ENCODE data around the gene EID2.
A peak's percentile ranks its signal among the peaks of the same experiment; 100 is the strongest.

EID2 gene

GRCh38 chr19:39499932-39500331 is 40.0 kb downstream of the EID2 start:
- TF ChIP-seq USF1 (IDR thresholded peaks at IDR 0.05) (no peak), TAF1 (IDR thresholded peaks at IDR 0.05; ENCODE audit: low read depth) (no peak), CEBPB (IDR thresholded peaks at IDR 0.05) (no peak), ZBTB7A (IDR thresholded peaks at IDR 0.05; ENCODE audit: low read depth) (no peak), FOXM1 (IDR thresholded peaks at IDR 0.05; ENCODE audit: borderline replicate concordance, low read depth) (no peak), CREB1 (IDR thresholded peaks at IDR 0.05; ENCODE audit: low read depth) (no peak), TEAD4 (IDR thresholded peaks at IDR 0.05) (no peak), RAD21 (IDR thresholded peaks at IDR 0.05; ENCODE audit: low read depth) (no peak), TCF12 (IDR thresholded peaks at IDR 0.05; ENCODE audit: low read depth) (no peak), EGR1 (IDR thresholded peaks at IDR 0.05) (no peak), NFIC (IDR thresholded peaks at IDR 0.05) (no peak), EP300 (IDR thresholded peaks at IDR 0.05; ENCODE audit: borderline replicate concordance) (no peak), YY1 (IDR thresholded peaks at IDR 0.05; ENCODE audit: low read depth) (no peak)
- TF ChIP-seq, protein P1, sequence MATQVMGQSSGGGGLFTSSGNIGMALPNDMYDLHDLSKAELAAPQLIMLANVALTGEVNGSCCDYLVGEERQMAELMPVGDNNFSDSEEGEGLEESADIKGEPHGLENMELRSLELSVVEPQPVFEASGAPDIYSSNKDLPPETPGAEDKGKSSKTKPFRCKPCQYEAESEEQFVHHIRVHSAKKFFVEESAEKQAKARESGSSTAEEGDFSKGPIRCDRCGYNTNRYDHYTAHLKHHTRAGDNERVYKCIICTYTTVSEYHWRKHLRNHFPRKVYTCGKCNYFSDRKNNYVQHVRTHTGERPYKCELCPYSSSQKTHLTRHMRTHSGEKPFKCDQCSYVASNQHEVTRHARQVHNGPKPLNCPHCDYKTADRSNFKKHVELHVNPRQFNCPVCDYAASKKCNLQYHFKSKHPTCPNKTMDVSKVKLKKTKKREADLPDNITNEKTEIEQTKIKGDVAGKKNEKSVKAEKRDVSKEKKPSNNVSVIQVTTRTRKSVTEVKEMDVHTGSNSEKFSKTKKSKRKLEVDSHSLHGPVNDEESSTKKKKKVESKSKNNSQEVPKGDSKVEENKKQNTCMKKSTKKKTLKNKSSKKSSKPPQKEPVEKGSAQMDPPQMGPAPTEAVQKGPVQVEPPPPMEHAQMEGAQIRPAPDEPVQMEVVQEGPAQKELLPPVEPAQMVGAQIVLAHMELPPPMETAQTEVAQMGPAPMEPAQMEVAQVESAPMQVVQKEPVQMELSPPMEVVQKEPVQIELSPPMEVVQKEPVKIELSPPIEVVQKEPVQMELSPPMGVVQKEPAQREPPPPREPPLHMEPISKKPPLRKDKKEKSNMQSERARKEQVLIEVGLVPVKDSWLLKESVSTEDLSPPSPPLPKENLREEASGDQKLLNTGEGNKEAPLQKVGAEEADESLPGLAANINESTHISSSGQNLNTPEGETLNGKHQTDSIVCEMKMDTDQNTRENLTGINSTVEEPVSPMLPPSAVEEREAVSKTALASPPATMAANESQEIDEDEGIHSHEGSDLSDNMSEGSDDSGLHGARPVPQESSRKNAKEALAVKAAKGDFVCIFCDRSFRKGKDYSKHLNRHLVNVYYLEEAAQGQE (IDR thresholded peaks at IDR 0.05; ENCODE audit: low read depth) = no peak
- TF ChIP-seq, protein P2, sequence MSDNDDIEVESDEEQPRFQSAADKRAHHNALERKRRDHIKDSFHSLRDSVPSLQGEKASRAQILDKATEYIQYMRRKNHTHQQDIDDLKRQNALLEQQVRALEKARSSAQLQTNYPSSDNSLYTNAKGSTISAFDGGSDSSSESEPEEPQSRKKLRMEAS (IDR thresholded peaks at IDR 0.05) = no peak

DNA sequence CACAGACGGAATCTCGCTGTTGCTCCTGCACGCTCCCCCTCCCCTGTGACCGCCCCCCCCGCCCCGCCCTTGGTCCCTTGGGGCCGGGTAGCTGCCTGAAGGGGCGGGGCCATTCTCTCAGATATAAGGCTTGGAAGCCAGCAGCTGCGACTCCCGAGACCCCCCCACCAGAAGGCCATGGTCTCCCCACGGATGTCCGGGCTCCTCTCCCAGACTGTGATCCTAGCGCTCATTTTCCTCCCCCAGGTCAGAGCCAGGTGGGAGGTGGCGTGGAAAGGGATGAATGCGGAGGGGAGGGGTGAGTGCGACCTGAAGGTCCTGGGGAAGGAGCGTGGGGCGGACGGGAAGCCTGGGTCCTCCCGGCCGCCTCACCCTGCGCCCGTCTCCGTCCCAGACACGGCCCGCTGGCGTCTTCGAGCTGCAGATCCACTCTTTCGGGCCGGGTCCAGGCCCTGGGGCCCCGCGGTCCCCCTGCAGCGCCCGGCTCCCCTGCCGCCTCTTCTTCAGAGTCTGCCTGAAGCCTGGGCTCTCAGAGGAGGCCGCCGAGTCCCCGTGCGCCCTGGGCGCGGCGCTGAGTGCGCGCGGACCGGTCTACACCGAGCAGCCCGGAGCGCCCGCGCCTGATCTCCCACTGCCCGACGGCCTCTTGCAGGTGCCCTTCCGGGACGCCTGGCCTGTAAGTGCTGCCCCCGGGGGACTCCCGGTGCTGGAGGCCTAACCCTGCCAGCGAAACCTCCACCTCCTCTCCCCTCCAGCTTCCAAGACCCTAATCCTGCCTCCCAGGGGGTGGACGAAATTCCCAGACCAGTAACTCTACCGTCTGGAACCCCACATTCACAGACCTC is 40.9 kb downstream of the EID2 start, which contains the start of gene DLL3:
Gene DLL3, plus strand, starts transcription at position 150 of the 845 bp plus-strand sequence. Its CDS starts 28 bp downstream, at position 178.
- TF ChIP-seq TAF1 (IDR thresholded peaks at IDR 0.05; ENCODE audit: low read depth) (no peak), RAD21 (IDR thresholded peaks at IDR 0.05; ENCODE audit: low read depth) (no peak), FOXM1 (IDR thresholded peaks at IDR 0.05; ENCODE audit: borderline replicate concordance, low read depth) (no peak), NFIC (IDR thresholded peaks at IDR 0.05) (no peak), TCF12 (IDR thresholded peaks at IDR 0.05; ENCODE audit: low read depth) (no peak), EGR1 (IDR thresholded peaks at IDR 0.05) (no peak), CREB1 (IDR thresholded peaks at IDR 0.05; ENCODE audit: low read depth) (no peak), EP300 (IDR thresholded peaks at IDR 0.05; ENCODE audit: borderline replicate concordance) (no peak)

GRCh38 chr19:39497996-39498797 is 41.8 kb downstream of the EID2 start:
- TF ChIP-seq CEBPB (IDR thresholded peaks at IDR 0.05) = no peak
- TF ChIP-seq CREB1 (IDR thresholded peaks at IDR 0.05; ENCODE audit: low read depth) = no peak
- TF ChIP-seq RAD21 (IDR thresholded peaks at IDR 0.05; ENCODE audit: low read depth) = peak; percentile 38; the same call in 1 of the 2 replicates
- no peak for TF ChIP-seq TAF1 (IDR thresholded peaks at IDR 0.05; ENCODE audit: low read depth)
- no peak for TF ChIP-seq ZBTB7A (IDR thresholded peaks at IDR 0.05; ENCODE audit: low read depth)
- TF ChIP-seq TEAD4 (IDR thresholded peaks at IDR 0.05) = no peak
- no peak for TF ChIP-seq NFIC (IDR thresholded peaks at IDR 0.05)
- TF ChIP-seq, protein P2 (IDR thresholded peaks at IDR 0.05) = peak; percentile 75
- peak; percentile 41; the same call in 1 of the 2 replicates for TF ChIP-seq USF1 (IDR thresholded peaks at IDR 0.05)
- no peak for TF ChIP-seq TCF12 (IDR thresholded peaks at IDR 0.05; ENCODE audit: low read depth)
- no peak for TF ChIP-seq EGR1 (IDR thresholded peaks at IDR 0.05)

DNA sequence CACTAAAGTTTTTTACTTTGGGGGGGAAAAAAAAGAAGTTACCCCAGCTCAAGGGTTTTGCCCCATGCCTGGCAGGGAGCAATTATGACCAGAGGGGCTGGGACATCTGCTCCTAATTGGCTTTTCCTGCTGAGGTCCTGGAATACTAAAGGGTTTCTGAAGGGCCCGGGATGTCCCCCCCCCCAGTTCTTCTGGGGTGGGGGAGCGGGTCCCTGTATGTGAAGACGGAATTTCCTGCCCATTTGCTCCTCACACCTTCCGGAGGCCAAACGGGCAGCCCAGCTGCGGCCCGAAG is 42.3 kb downstream of the EID2 start:
- no peak for TF ChIP-seq TEAD4 (IDR thresholded peaks at IDR 0.05)
- TF ChIP-seq USF1 (IDR thresholded peaks at IDR 0.05) = no peak
- no peak for TF ChIP-seq TAF1 (IDR thresholded peaks at IDR 0.05; ENCODE audit: low read depth)
- TF ChIP-seq FOXM1 (IDR thresholded peaks at IDR 0.05; ENCODE audit: borderline replicate concordance, low read depth) = no peak
- no peak for TF ChIP-seq NFIC (IDR thresholded peaks at IDR 0.05)

- TF ChIP-seq, protein P1 (IDR thresholded peaks at IDR 0.05; ENCODE audit: low read depth) = no peak
- TF ChIP-seq EGR1 (IDR thresholded peaks at IDR 0.05) (no peak), CREB1 (IDR thresholded peaks at IDR 0.05; ENCODE audit: low read depth) (no peak), TAF1 (IDR thresholded peaks at IDR 0.05; ENCODE audit: low read depth) (no peak), NFIC (IDR thresholded peaks at IDR 0.05) (no peak), YY1 (IDR thresholded peaks at IDR 0.05; ENCODE audit: low read depth) (no peak), EP300 (IDR thresholded peaks at IDR 0.05; ENCODE audit: borderline replicate concordance) (no peak), USF1 (IDR thresholded peaks at IDR 0.05) (no peak), TEAD4 (IDR thresholded peaks at IDR 0.05) (no peak), CEBPB (IDR thresholded peaks at IDR 0.05) (no peak), FOXM1 (IDR thresholded peaks at IDR 0.05; ENCODE audit: borderline replicate concordance, low read depth) (no peak), TCF12 (IDR thresholded peaks at IDR 0.05; ENCODE audit: low read depth) (no peak), RAD21 (IDR thresholded peaks at IDR 0.05; ENCODE audit: low read depth) (no peak), ZBTB7A (IDR thresholded peaks at IDR 0.05; ENCODE audit: low read depth) (no peak)
- TF ChIP-seq, protein P2 (IDR thresholded peaks at IDR 0.05) = no peak
These were observed 43.9 kb downstream of the EID2 start for GRCh38 chr19:39496063-39496462.
